Endothelial cell of umbilical vein (primary cell): ENCODE data around the gene PLPPR3. TPM values are rescaled to one million over a fixed set of nuclear protein-coding genes. Genes with fewer than 3 reads are reported as not detected.

Experiments used
- BruUV-seq: library from RNA; stranded (reverse); fragments of 400-500 nt; replicated peaks from 2 replicates; lab custom pipeline; 2021; lab: Mats Ljungman, UMichigan
- CTCF ChIA-PET: fragments of 300-600, 350-600 bp; sonication (Branson Sonifier 250); formaldehyde crosslinking; loops from one replicate; lab custom pipeline; 2021; ENCODE audit warnings: antibody characterized with exemption, inconsistent platforms; lab: Charles Lee
- POLR2A ChIA-PET: fragments of 300-600, 350-600 bp; sonication (Branson Sonifier 250); formaldehyde crosslinking; loops from one replicate; lab custom pipeline; 2021; ENCODE audit warnings: antibody characterized with exemption, inconsistent platforms; lab: Charles Lee
- DNase-seq: peaks from one replicate; pipeline ENCODE4 v3.0.0-alpha.2; 2011; ENCODE audit warnings: low read depth, low spot score
- FAIRE-seq: peaks from 2 replicates; lab custom pipeline; 2011; peaks lifted over from hg19 to GRCh38; lab: Jason Lieb, UNC
- H2AFZ ChIP-seq: 2 replicates; pipeline ENCODE4 v1.6.0; 2012; ENCODE audit warnings: low read depth, low read length, control low read depth, inconsistent platforms
- H3K27ac ChIP-seq: 2 replicates; pipeline ENCODE4 v1.5.1; 2011; ENCODE audit warnings: low read depth, mild to moderate bottlenecking, control low read depth, low read length, moderate library complexity; ENCODE audit not compliant: insufficient read depth
- H3K27me3 ChIP-seq, 2 experiments: 2 replicates each; pipeline versions ENCODE4 v1.6.0 to v1.6.1; 2011; ENCODE audit warnings: low read length in 2 of 2, mixed read lengths in 1 of 2; ENCODE audit not compliant: control insufficient read depth in 2 of 2, insufficient read depth in 2 of 2
- H3K36me3 ChIP-seq, 2 experiments: 2 replicates in 1 of 2; 3 replicates in 1 of 2; pipeline ENCODE4 v1.5.1; 2011; ENCODE audit warnings: low read length in 2 of 2, mild to moderate bottlenecking in 1 of 2, moderate library complexity in 1 of 2; ENCODE audit not compliant: control insufficient read depth in 2 of 2, insufficient read depth in 2 of 2; ENCODE audit errors: extremely low read depth in 1 of 2
- H3K4me1 ChIP-seq: 3 replicates; pipeline ENCODE4 v1.5.1; 2011; ENCODE audit warnings: mild to moderate bottlenecking, low read length; ENCODE audit not compliant: control insufficient read depth, insufficient read depth; ENCODE audit errors: extremely low read depth
- H3K4me2 ChIP-seq: 2 replicates; pipeline ENCODE4 v1.6.1; 2011; ENCODE audit warnings: low read length, control low read depth, mixed read lengths; ENCODE audit not compliant: insufficient read depth
- H3K4me3 ChIP-seq, 3 experiments: fragments of 200-600 bp in 1 of 3; sonication (generic), shearing (Covaris generic) in 1 of 3; replicated peaks in 1 of 3; 2 replicates each; pipeline ENCODE4 v1.5.1; 2011 to 2016; ENCODE audit warnings: control low read depth in 3 of 3, low read length in 3 of 3, mild to moderate bottlenecking in 2 of 3, inconsistent platforms in 1 of 3, low read depth in 1 of 3, moderate library complexity in 1 of 3; ENCODE audit not compliant: insufficient read depth in 1 of 3
- H3K79me2 ChIP-seq: 2 replicates; pipeline ENCODE4 v1.6.0; 2012; ENCODE audit warnings: low read length, inconsistent platforms; ENCODE audit not compliant: control insufficient read depth, insufficient read depth
- H3K9ac ChIP-seq: replicated peaks from 2 replicates; pipeline ENCODE3; 2011; ENCODE audit warnings: low read length, control low read depth; ENCODE audit not compliant: insufficient read depth; ENCODE audit errors: extremely low read depth
- H3K9me1 ChIP-seq: replicated peaks from 3 replicates; pipeline ENCODE4 v1.6.0; 2011; ENCODE audit warnings: mild to moderate bottlenecking, low read length; ENCODE audit not compliant: control insufficient read depth, insufficient read depth; ENCODE audit errors: extremely low read depth
- H3K9me3 ChIP-seq: replicated peaks from 2 replicates; pipeline ENCODE4 v1.5.1; 2012; ENCODE audit warnings: low read length, inconsistent platforms; ENCODE audit not compliant: control insufficient read depth, insufficient read depth
- H4K20me1 ChIP-seq: replicated peaks from 2 replicates; pipeline ENCODE3; 2011; ENCODE audit warnings: mild to moderate bottlenecking, low read length; ENCODE audit not compliant: control insufficient read depth, insufficient read depth; ENCODE audit errors: extremely low read depth
- EZH2 ChIP-seq: IDR thresholded peaks from 2 replicates; pipeline ENCODE4 v1.6.1; 2012; ENCODE audit warnings: borderline replicate concordance, low read depth, mild to moderate bottlenecking, moderate library complexity, low read length, inconsistent platforms; ENCODE audit not compliant: severe bottlenecking
- FOS ChIP-seq: IDR thresholded peaks from 2 replicates; pipeline ENCODE4 v1.6.1; 2011; ENCODE audit warnings: mild to moderate bottlenecking, low read length, moderate library complexity, borderline replicate concordance; ENCODE audit not compliant: insufficient read depth
- GATA2 ChIP-seq: IDR thresholded peaks from 2 replicates; pipeline ENCODE4 v1.7.0; 2011; ENCODE audit warnings: low read depth, mild to moderate bottlenecking, moderate library complexity, mixed read lengths, low read length; ENCODE audit not compliant: insufficient read length, insufficient read depth
- JUN ChIP-seq: IDR thresholded peaks from 2 replicates; pipeline ENCODE4 v1.6.1; 2011; ENCODE audit warnings: borderline replicate concordance, low read depth; ENCODE audit not compliant: insufficient read length, insufficient read depth
- MYC ChIP-seq: IDR thresholded peaks from one replicate; pipeline ENCODE4 v1.6.1; 2011; ENCODE audit warnings: mild to moderate bottlenecking, low read depth, low read length
- POLR2A ChIP-seq: IDR thresholded peaks from 2 replicates; pipeline ENCODE4 v1.6.1; 2012; ENCODE audit warnings: low read depth, mild to moderate bottlenecking, control low read depth, low read length
- POLR2AphosphoS5 ChIP-seq: IDR thresholded peaks from 2 replicates; pipeline ENCODE4 v1.6.1; 2012; ENCODE audit warnings: low read depth, mild to moderate bottlenecking, control low read depth, low read length, moderate library complexity; ENCODE audit not compliant: insufficient read depth
- dilution Hi-C: fragments of 300-500 bp; cut with MboI; formaldehyde crosslinking; loops from one replicate; pipeline ENCODE4 v1.15.0; 2019; ENCODE audit warnings: low sequenced_read_pairs; ENCODE audit not compliant: extremely low pct_ligation_motif_present
- intact Hi-C: fragments of 100-400 bp; cut with micrococcal nuclease; formaldehyde crosslinking; loops from one replicate; pipeline ENCODE4 v1.10.0; 2022
- polyA plus RNA-seq, 4 experiments: library from polyadenylated mRNA; depleted of rRNA in 3 of 4; stranded (reverse) in 3 of 4; unstranded in 1 of 4; fragments of >200 nt; gene quantifications; 2 replicates each; pipeline versions ENCODE4 v1.2.1 to v1.2.3, GENCODE V29; 2011 to 2012; ENCODE audit warnings: missing spikeins in 1 of 4
- total RNA-seq: library from RNA; stranded (reverse); gene quantifications from 2 replicates; pipeline ENCODE4 v1.2.3, GENCODE V29; 2021
- TF ChIP-seq, protein P1 (sequence below): IDR thresholded peaks from 2 replicates; pipeline ENCODE4 v1.6.1; 2011; ENCODE audit not compliant: insufficient read depth, insufficient read length
- TF ChIP-seq, protein P2 (sequence below), 2 donors: IDR thresholded peaks; 1 replicate in 1 of 2; 2 replicates in 1 of 2; pipeline ENCODE4 v1.5.1; 2011; ENCODE audit warnings: low read length in 2 of 2, mild to moderate bottlenecking in 2 of 2, moderate library complexity in 2 of 2, control low read depth in 1 of 2, inconsistent platforms in 1 of 2, low read depth in 1 of 2; ENCODE audit not compliant: insufficient read depth in 1 of 2; ENCODE audit errors: extremely low read depth in 1 of 2

PLPPR3 gene
- total and polyA plus RNA-seq, 2 donors (not counting 3 experiments of a cell fraction or from before 2014, with no cell fraction given), result 1.1 to 1.2 TPM

DNA sequence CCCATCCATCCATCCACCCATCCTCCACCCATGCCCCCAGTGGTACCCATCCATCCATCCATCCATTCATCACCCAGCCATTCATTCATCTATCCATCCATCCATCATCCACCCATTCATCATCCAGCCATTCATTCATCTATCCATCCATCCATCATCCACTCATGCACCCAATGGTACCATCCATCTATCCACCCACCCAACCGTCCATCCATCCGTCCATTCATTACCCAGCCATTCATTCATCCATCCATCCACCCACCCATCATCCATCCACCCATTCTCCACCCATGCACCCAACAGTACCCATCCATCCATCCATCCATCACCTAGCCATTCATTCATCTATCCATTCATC is 5.3 kb downstream of the PLPPR3 start:
- BruUV-seq, result no TSS peak
- intact Hi-C loops (no loop called here), dilution Hi-C loops (no loop called here)
- Histone ChIP-seq H3K9me1 (no peaks in the 10 kb centered on the region), H3K79me2 (no peaks in the 10 kb centered on the region), H3K27ac (no peak overlapping the region), H3K4me1 (no peaks in the 10 kb centered on the region), H3K4me3 (no peak overlapping the region), H4K20me1 (peaks cover under 1% of the 10 kb centered on the region), H3K9ac (no peak overlapping the region), H3K36me3 (peaks cover 2 to 10% of the 10 kb centered on the region in 2 experiments), H3K27me3 (no peaks in the 10 kb centered on the region), H2AFZ (no peak overlapping the region), H3K9me3 (no peaks in the 10 kb centered on the region), H3K4me2 (no peak overlapping the region)
- no peak for DNase-seq
- FAIRE-seq, result no peak
- POLR2A ChIA-PET, result no interaction called here
- TF ChIP-seq FOS (no peak), MYC (no peak), POLR2A (no peak), EZH2 (no peak), GATA2 (no peak), POLR2AphosphoS5 (no peak), JUN (no peak)
- TF ChIP-seq, protein P1, sequence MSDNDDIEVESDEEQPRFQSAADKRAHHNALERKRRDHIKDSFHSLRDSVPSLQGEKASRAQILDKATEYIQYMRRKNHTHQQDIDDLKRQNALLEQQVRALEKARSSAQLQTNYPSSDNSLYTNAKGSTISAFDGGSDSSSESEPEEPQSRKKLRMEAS, result no peak
- TF ChIP-seq, protein P2, sequence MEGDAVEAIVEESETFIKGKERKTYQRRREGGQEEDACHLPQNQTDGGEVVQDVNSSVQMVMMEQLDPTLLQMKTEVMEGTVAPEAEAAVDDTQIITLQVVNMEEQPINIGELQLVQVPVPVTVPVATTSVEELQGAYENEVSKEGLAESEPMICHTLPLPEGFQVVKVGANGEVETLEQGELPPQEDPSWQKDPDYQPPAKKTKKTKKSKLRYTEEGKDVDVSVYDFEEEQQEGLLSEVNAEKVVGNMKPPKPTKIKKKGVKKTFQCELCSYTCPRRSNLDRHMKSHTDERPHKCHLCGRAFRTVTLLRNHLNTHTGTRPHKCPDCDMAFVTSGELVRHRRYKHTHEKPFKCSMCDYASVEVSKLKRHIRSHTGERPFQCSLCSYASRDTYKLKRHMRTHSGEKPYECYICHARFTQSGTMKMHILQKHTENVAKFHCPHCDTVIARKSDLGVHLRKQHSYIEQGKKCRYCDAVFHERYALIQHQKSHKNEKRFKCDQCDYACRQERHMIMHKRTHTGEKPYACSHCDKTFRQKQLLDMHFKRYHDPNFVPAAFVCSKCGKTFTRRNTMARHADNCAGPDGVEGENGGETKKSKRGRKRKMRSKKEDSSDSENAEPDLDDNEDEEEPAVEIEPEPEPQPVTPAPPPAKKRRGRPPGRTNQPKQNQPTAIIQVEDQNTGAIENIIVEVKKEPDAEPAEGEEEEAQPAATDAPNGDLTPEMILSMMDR (IDR thresholded peaks at IDR 0.05; ENCODE audit: extremely low read depth in 1 of 2, insufficient read depth in 1 of 2, low read depth in 1 of 2, low read length in 2 of 2), result no peak
- CTCF ChIA-PET, result no interaction called here
